IMR-90 (cell line): ENCODE data around the gene UACA. TPM values are rescaled to one million over a fixed set of nuclear protein-coding genes. Genes with fewer than 3 reads are reported as not detected.

Experiments
- ATAC-seq: fragments of 200-7000 bp; cut with Tn5 transposase; 2 replicates; pipeline ENCODE4 v1.9.1; 2020; ENCODE audit warnings: low read depth, mild to moderate bottlenecking, moderate library complexity
- BruUV-seq: library from RNA; stranded (reverse); fragments of 400-500 nt; replicated peaks from 2 replicates; lab custom pipeline; 2021; lab: Mats Ljungman, UMichigan
- CTCF ChIA-PET: fragments of 300-600 bp; formaldehyde crosslinking; extraction: SDS; loops from one replicate; lab custom pipeline; 2021; ENCODE audit warnings: antibody characterized with exemption; lab: Yijun Ruan, JAX
- POLR2A ChIA-PET: fragments of 300-600 bp; sonication (Branson Sonifier 250); formaldehyde crosslinking; loops from one replicate; lab custom pipeline; 2022; ENCODE audit warnings: antibody characterized with exemption; ENCODE audit not compliant: unreplicated experiment; lab: Charles Lee
- DNase-seq: peaks from one replicate; pipeline ENCODE4 v3.0.0; 2013
- H2AFZ ChIP-seq: replicated peaks from 2 replicates; pipeline ENCODE3; 2013; ENCODE audit warnings: low read length, mild to moderate bottlenecking; ENCODE audit not compliant: poor library complexity
- H2AK5ac ChIP-seq: 2 replicates; pipeline ENCODE4 v1.6.1; 2013; ENCODE audit warnings: low read depth, low read length, inconsistent platforms
- H2AK9ac ChIP-seq: replicated peaks from 2 replicates; pipeline ENCODE3; 2013; ENCODE audit warnings: mild to moderate bottlenecking, low read depth, low read length, moderate library complexity; ENCODE audit not compliant: poor library complexity
- H2BK120ac ChIP-seq: 2 replicates; pipeline ENCODE4 v1.6.1; 2013; ENCODE audit warnings: low read depth, low read length, inconsistent platforms
- H2BK15ac ChIP-seq: 3 replicates; pipeline ENCODE4 v1.6.1; 2013; ENCODE audit warnings: low read depth, low read length, inconsistent platforms
- H2BK20ac ChIP-seq: 2 replicates; pipeline ENCODE4 v1.6.1; 2013; ENCODE audit warnings: low read depth, mild to moderate bottlenecking, inconsistent platforms, low read length, moderate library complexity
- H2BK5ac ChIP-seq: 2 replicates; pipeline ENCODE4 v1.6.1; 2013; ENCODE audit warnings: mild to moderate bottlenecking, low read depth, low read length, inconsistent platforms; ENCODE audit not compliant: poor library complexity, severe bottlenecking
- H3K14ac ChIP-seq: replicated peaks from 2 replicates; pipeline ENCODE4 v1.6.1; 2013; ENCODE audit warnings: low read depth, low read length, inconsistent platforms
- H3K18ac ChIP-seq: 2 replicates; pipeline ENCODE4 v1.6.1; 2013; ENCODE audit warnings: low read depth, low read length, control low read depth
- H3K23ac ChIP-seq: 2 replicates; pipeline ENCODE4 v1.6.1; 2013; ENCODE audit warnings: low read depth, low read length, inconsistent platforms
- H3K27ac ChIP-seq: 2 replicates; pipeline ENCODE4 v1.5.1; 2013; ENCODE audit warnings: mild to moderate bottlenecking, control low read depth, low read length; ENCODE audit not compliant: insufficient read depth
- H3K27me3 ChIP-seq: 2 replicates; pipeline ENCODE4 v1.6.1; 2013; ENCODE audit warnings: low read length; ENCODE audit not compliant: control insufficient read depth, insufficient read depth
- H3K36me3 ChIP-seq: 2 replicates; pipeline ENCODE4 v1.6.1; 2013; ENCODE audit warnings: low read length, mixed read lengths; ENCODE audit not compliant: control insufficient read depth, insufficient read depth
- H3K4ac ChIP-seq: 2 replicates; pipeline ENCODE4 v1.6.1; 2013; ENCODE audit warnings: low read depth, low read length, inconsistent platforms
- H3K4me1 ChIP-seq: 2 replicates; pipeline ENCODE4 v1.6.1; 2013; ENCODE audit warnings: low read length, mixed read lengths; ENCODE audit not compliant: control insufficient read depth, insufficient read depth
- H3K4me2 ChIP-seq: 2 replicates; pipeline ENCODE4 v1.6.1; 2013; ENCODE audit warnings: low read depth, mild to moderate bottlenecking, control low read depth, low read length, moderate library complexity
- H3K4me3 ChIP-seq: 2 replicates; pipeline ENCODE4 v1.5.1; 2013; ENCODE audit warnings: low read depth, mild to moderate bottlenecking, control low read depth, low read length, moderate library complexity; ENCODE audit not compliant: insufficient read depth
- H3K56ac ChIP-seq: 2 replicates; pipeline ENCODE4 v1.6.1; 2013; ENCODE audit warnings: low read length, inconsistent platforms; ENCODE audit not compliant: insufficient read depth; ENCODE audit errors: extremely low read depth
- H3K79me1 ChIP-seq, 2 experiments: 2 replicates each; pipeline ENCODE4 v1.6.1; 2013; ENCODE audit warnings: low read length in 2 of 2, inconsistent platforms in 1 of 2, low read depth in 1 of 2
- H3K9ac ChIP-seq: 2 replicates; pipeline ENCODE4 v1.6.1; 2013; ENCODE audit warnings: low read depth, low read length, control low read depth
- H3K9me1 ChIP-seq: 2 replicates; pipeline ENCODE4 v1.6.1; 2013; ENCODE audit warnings: low read length, inconsistent platforms; ENCODE audit not compliant: insufficient read depth
- H3K9me3 ChIP-seq: 2 replicates; pipeline ENCODE4 v1.6.1; 2013; ENCODE audit warnings: low read length; ENCODE audit not compliant: control insufficient read depth, insufficient read depth
- H4K20me1 ChIP-seq: 2 replicates; pipeline ENCODE4 v1.6.1; 2013; ENCODE audit warnings: low read length, inconsistent platforms; ENCODE audit not compliant: insufficient read depth
- H4K5ac ChIP-seq: 2 replicates; pipeline ENCODE4 v1.6.1; 2013; ENCODE audit warnings: mild to moderate bottlenecking, low read depth, low read length, control low read depth
- H4K8ac ChIP-seq, 2 experiments: 2 replicates each; pipeline ENCODE4 v1.6.1; 2013; ENCODE audit warnings: low read depth in 2 of 2, low read length in 2 of 2, control low read depth in 1 of 2, inconsistent platforms in 1 of 2
- H4K91ac ChIP-seq: 2 replicates; pipeline ENCODE4 v1.6.1; 2013; ENCODE audit warnings: low read depth, low read length, inconsistent platforms; ENCODE audit not compliant: insufficient read depth
- BHLHE40 ChIP-seq: fragments of 150-350 bp; IDR thresholded peaks from 2 replicates; pipeline ENCODE4 v1.6.1; 2016; ENCODE audit warnings: mild to moderate bottlenecking, low read depth, low read length
- CEBPB ChIP-seq: IDR thresholded peaks from 2 replicates; pipeline ENCODE4 v1.6.1; 2012; ENCODE audit warnings: low read depth, low read length, improper control_type of control experiment
- MAZ ChIP-seq: IDR thresholded peaks from 2 replicates; pipeline ENCODE4 v1.6.1; 2012; ENCODE audit warnings: low read depth, mild to moderate bottlenecking, low read length, improper control_type of control experiment, moderate library complexity, borderline replicate concordance
- RAD21 ChIP-seq: IDR thresholded peaks from 2 replicates; pipeline ENCODE4 v1.6.1; 2012; ENCODE audit warnings: low read length, improper control_type of control experiment
- RCOR1 ChIP-seq: IDR thresholded peaks from 2 replicates; pipeline ENCODE4 v1.6.1; 2012; ENCODE audit warnings: mild to moderate bottlenecking, low read length, improper control_type of control experiment; ENCODE audit not compliant: insufficient replicate concordance
- USF2 ChIP-seq: fragments of 150-350 bp; IDR thresholded peaks from 2 replicates; pipeline ENCODE4 v1.6.1; 2017; ENCODE audit warnings: mild to moderate bottlenecking, antibody characterized with exemption, low read length, low read depth
- WGBS, 2 experiments: methylation state at CpG; one replicate each; pipeline versions ENCODE4 v1.1.5 to v1.1.7; 2013; ENCODE audit warnings: missing lambda C conversion rate in 2 of 2; ENCODE audit not compliant: insufficient read length in 1 of 2; ENCODE audit errors: extremely low coverage in 2 of 2; 5-methylcytosine and 5-hydroxymethylcytosine counted together
- dilution Hi-C: fragments of 300-500 bp; cut with HindIII; formaldehyde crosslinking; loops from one replicate; pipeline ENCODE4 v1.14.3; 2018; ENCODE audit warnings: low sequenced_read_pairs; ENCODE audit not compliant: unreplicated experiment
- in situ Hi-C: fragments of 300-500 bp; cut with MboI; formaldehyde crosslinking; loops from 3 replicates; pipeline ENCODE4 v1.14.3; 2019; ENCODE audit warnings: low sequenced_read_pairs, inconsistent platforms, mixed read lengths
- intact Hi-C: fragments of 100-400 bp; cut with micrococcal nuclease; formaldehyde crosslinking; loops from 2 replicates; pipeline ENCODE4 v1.10.0; 2022
- polyA plus RNA-seq, 3 experiments: library from polyadenylated mRNA; depleted of rRNA; stranded (reverse); fragments of >200 nt; gene quantifications; 2 replicates each; pipeline ENCODE4 v1.2.3, GENCODE V29; 2012; ENCODE audit warnings: low replicate concordance in 1 of 3
- total RNA-seq: library from RNA; depleted of rRNA; stranded (reverse); fragments of >200 nt; gene quantifications from 2 replicates; pipeline ENCODE4 v1.2.3, GENCODE V29; 2012

The UACA gene
- total and polyA plus RNA-seq, 2 of the 4 experiments (the other 2 are of a cell fraction) = 156 to 507 TPM

GRCh38 chr15:70768257-70768883 is 5.0 kb upstream of the UACA start:
- ChIA-PET POLR2A (no interaction called here), CTCF (interaction anchor here (0.8 kb wide), 1 partner anchor 26 kb away, joined by 3 read pairs; no protein-coding TSS in a partner anchor)
- no peak overlapping the region for H2AK9ac ChIP-seq
- H3K23ac ChIP-seq = peak overlapping the region; percentile 50; the same call in 1 of the 2 replicates
- peak overlapping the region; percentile 8 for H2BK5ac ChIP-seq
- WGBS, 2 experiments = no CpG with 5 or more reads among the region's 3 CpGs
- H3K4ac ChIP-seq = peak overlapping the region; percentile 52; the same call in 1 of the 2 replicates
- intact Hi-C loops = no loop called here
- 0 out of 2 replicates have a peak, but pooled peaks cover 4% of the 10 kb centered on the region for H3K9me1 ChIP-seq
- peak overlapping the region; percentile 50; the same call in 1 of the 2 replicates for H2BK20ac ChIP-seq
- H3K4me1 ChIP-seq = peaks cover 6% of the 10 kb centered on the region
- TF ChIP-seq RCOR1 (no peak), USF2 (no peak), RAD21 (no peak), BHLHE40 (no peak), CEBPB (no peak), MAZ (no peak)
- H3K9ac ChIP-seq = no peak overlapping the region
- H4K20me1 ChIP-seq = no peaks in the 10 kb centered on the region
- no peak overlapping the region for H3K4me3 ChIP-seq
- H2BK15ac ChIP-seq = peak overlapping the region; percentile 15; the same call in 2 of the 3 replicates
- dilution Hi-C loops = no loop called here
- no peak overlapping the region for H3K27ac ChIP-seq
- ATAC-seq (no peak), DNase-seq (no peak)
- H3K56ac ChIP-seq = no peak overlapping the region
- H4K91ac ChIP-seq = peak overlapping the region; percentile 2; the same call in 1 of the 2 replicates
- no TSS peak for BruUV-seq
- H3K36me3 ChIP-seq = no peaks in the 10 kb centered on the region
- no peaks in the 10 kb centered on the region for H3K27me3 ChIP-seq
- peak overlapping the region; percentile 46; the same call in 1 of the 2 replicates for H3K18ac ChIP-seq
- H3K14ac ChIP-seq = peak overlapping the region; percentile 43
- H2BK120ac ChIP-seq = peak overlapping the region; percentile 48; the same call in 1 of the 2 replicates
- H3K9me3 ChIP-seq = no peaks in the 10 kb centered on the region
- no peak overlapping the region for H2AFZ ChIP-seq
- peak overlapping the region; percentile 51; the same call in 1 of the 2 replicates for H4K5ac ChIP-seq
- H3K4me2 ChIP-seq = no peak overlapping the region; the same call in 1 of the 2 replicates
- in situ Hi-C loops = no loop called here
- peak overlapping the region in 1 of 2 experiments; percentile 50; a peak in 1 of 4 replicates for H4K8ac ChIP-seq
- no peak overlapping the region; the same call in 1 of the 2 replicates for H2AK5ac ChIP-seq
- peaks cover 5 to 20% of the 10 kb centered on the region in 2 experiments for H3K79me1 ChIP-seq
